ENCODE results near the gene SMCO4.

- TF ChIP-seq CREB1 (CRISPR knock-in tag; IDR thresholded peaks at IDR 0.05) (no peak), CTCF (IDR thresholded peaks at IDR 0.05) (no peak), ATF3 (CRISPR knock-in tag; conservative IDR thresholded peaks at IDR 0.05) (no peak), ZNF263 (CRISPR knock-in tag; IDR thresholded peaks at IDR 0.05; ENCODE audit: low read depth) (no peak), ZNF232 (CRISPR knock-in tag; IDR thresholded peaks at IDR 0.05) (no peak), OVOL2 (CRISPR knock-in tag; IDR thresholded peaks at IDR 0.05; ENCODE audit: borderline replicate concordance) (no peak), ESRRA (CRISPR knock-in tag; IDR thresholded peaks at IDR 0.05; ENCODE audit: borderline replicate concordance) (no peak), FOXJ3 (CRISPR knock-in tag; IDR thresholded peaks at IDR 0.05; ENCODE audit: borderline replicate concordance) (no peak), E2F4 (CRISPR knock-in tag; IDR thresholded peaks at IDR 0.05; ENCODE audit: borderline replicate concordance, low read depth) (no peak)
- TF ChIP-seq, protein P1, sequence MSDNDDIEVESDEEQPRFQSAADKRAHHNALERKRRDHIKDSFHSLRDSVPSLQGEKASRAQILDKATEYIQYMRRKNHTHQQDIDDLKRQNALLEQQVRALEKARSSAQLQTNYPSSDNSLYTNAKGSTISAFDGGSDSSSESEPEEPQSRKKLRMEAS (CRISPR knock-in tag; IDR thresholded peaks at IDR 0.05): no peak
These were observed 2.9 kb downstream of the SMCO4 start for GRCh38 chr11:93540337-93540736.

Data from WTC11 (cell line).